HG02970 (cell line): ENCODE data around the gene COL27A1.

Experiments used
- ATAC-seq: cut with Tn5 transposase; IDR thresholded peaks from one replicate; pipeline ENCODE4 v1.9.1; 2021; ENCODE audit warnings: mild to moderate bottlenecking, moderate library complexity, moderate number of reproducible peaks; ENCODE audit not compliant: unreplicated experiment, low FRiP score

Gene COL27A1

GRCh38 chr9:114166103-114166470, 10.8 kb downstream of the COL27A1 start:
- ATAC-seq, result no peak

- ATAC-seq, result no peak
Observed at GRCh38 chr9:114166614-114167572, 11.6 kb downstream of the COL27A1 start.

GRCh38 chr9:114167591-114168091, 12.3 kb downstream of the COL27A1 start:
- no peak for ATAC-seq

- ATAC-seq, result no peak
Observed at GRCh38 chr9:114168281-114169028, 13.1 kb downstream of the COL27A1 start.

GRCh38 chr9:114169029-114169951, 14.0 kb downstream of the COL27A1 start:
- no peak for ATAC-seq

- ATAC-seq, result no peak
Observed at GRCh38 chr9:114169952-114170770, 14.8 kb downstream of the COL27A1 start.

GRCh38 chr9:114170771-114171461, 15.6 kb downstream of the COL27A1 start:
- no peak for ATAC-seq

GRCh38 chr9:114171500-114171899, 16.2 kb downstream of the COL27A1 start:
- no peak for ATAC-seq

GRCh38 chr9:114172981-114173833, 17.9 kb downstream of the COL27A1 start:
- ATAC-seq, result no peak

- no peak for ATAC-seq
Observed at GRCh38 chr9:114174557-114174875, 19.2 kb downstream of the COL27A1 start.

- no peak for ATAC-seq
Observed at GRCh38 chr9:114174876-114175771, 19.8 kb downstream of the COL27A1 start.

GRCh38 chr9:114176624-114177291, 21.4 kb downstream of the COL27A1 start:
- no peak for ATAC-seq

- no peak for ATAC-seq
Observed at GRCh38 chr9:114177423-114178064, 22.2 kb downstream of the COL27A1 start.

- ATAC-seq, result no peak
Observed at GRCh38 chr9:114178076-114178475, 22.7 kb downstream of the COL27A1 start.

GRCh38 chr9:114178756-114179450, 23.6 kb downstream of the COL27A1 start:
- ATAC-seq, result no peak
